ENCODE data around the gene PWWP2B.

Gene PWWP2B

GRCh38 chr10:132421847-132422751 lies 25.1 kb downstream of the PWWP2B start:
- DNase-seq (ENCODE audit: low read depth) = no peak
- H3K4me3 ChIP-seq (ENCODE audit: control insufficient read depth, low read depth, low read length) = no peak overlapping the region
- TF ChIP-seq, protein P1, sequence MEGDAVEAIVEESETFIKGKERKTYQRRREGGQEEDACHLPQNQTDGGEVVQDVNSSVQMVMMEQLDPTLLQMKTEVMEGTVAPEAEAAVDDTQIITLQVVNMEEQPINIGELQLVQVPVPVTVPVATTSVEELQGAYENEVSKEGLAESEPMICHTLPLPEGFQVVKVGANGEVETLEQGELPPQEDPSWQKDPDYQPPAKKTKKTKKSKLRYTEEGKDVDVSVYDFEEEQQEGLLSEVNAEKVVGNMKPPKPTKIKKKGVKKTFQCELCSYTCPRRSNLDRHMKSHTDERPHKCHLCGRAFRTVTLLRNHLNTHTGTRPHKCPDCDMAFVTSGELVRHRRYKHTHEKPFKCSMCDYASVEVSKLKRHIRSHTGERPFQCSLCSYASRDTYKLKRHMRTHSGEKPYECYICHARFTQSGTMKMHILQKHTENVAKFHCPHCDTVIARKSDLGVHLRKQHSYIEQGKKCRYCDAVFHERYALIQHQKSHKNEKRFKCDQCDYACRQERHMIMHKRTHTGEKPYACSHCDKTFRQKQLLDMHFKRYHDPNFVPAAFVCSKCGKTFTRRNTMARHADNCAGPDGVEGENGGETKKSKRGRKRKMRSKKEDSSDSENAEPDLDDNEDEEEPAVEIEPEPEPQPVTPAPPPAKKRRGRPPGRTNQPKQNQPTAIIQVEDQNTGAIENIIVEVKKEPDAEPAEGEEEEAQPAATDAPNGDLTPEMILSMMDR (IDR thresholded peaks at IDR 0.05; ENCODE audit: control insufficient read depth, insufficient read depth, low read depth, low read length, missing control alignments) = no peak

DNA sequence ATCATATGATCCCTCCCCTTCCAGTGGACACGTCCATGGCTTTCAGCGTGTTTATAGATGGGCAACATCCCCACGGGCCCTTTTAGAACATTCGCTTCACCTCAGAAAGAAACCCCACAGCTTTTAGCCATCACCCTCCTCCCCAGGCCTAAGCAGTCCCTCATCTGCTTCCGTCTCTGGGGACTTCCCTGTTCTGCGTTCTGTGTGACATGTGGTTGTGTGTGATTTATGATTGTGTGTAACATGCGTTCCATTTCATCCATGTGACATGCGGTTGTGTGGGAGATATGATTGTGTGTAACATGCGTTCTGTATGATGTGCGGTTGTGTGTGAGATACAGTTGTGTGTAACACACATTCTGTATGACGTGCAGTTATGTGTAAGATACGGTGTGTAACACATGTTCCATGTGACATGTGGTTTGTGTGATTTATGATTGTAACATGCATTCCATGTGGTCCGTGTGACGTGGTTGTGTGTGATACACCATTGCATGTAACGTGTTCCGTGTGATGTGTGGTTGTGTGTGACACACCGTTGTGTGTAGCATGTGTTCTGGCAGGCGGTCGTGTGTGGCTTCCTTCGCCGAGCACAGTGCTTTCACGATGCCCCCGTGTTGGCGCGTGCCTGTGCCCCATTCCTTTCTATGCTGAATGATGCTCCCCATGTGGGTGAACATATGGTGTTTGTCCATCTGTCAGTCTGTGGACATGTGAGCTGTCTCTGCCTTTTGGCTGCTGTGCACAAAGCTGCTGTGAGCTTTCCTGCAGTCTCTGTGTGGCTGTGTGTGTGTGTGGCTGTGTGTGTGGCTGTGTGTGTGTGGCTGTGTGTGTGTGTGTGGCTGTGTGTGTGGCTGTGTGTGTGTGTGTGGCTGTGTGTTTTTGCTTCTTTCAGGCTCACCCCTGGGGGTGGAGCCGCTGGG lies 26.2 kb downstream of the PWWP2B start:
- DNase-seq (ENCODE audit: low read depth) = no peak
- TF ChIP-seq, protein P1 (IDR thresholded peaks at IDR 0.05; ENCODE audit: control insufficient read depth, insufficient read depth, low read depth, low read length, missing control alignments) = no peak
- no peak overlapping the region for H3K4me3 ChIP-seq (ENCODE audit: control insufficient read depth, low read depth, low read length)

DNA sequence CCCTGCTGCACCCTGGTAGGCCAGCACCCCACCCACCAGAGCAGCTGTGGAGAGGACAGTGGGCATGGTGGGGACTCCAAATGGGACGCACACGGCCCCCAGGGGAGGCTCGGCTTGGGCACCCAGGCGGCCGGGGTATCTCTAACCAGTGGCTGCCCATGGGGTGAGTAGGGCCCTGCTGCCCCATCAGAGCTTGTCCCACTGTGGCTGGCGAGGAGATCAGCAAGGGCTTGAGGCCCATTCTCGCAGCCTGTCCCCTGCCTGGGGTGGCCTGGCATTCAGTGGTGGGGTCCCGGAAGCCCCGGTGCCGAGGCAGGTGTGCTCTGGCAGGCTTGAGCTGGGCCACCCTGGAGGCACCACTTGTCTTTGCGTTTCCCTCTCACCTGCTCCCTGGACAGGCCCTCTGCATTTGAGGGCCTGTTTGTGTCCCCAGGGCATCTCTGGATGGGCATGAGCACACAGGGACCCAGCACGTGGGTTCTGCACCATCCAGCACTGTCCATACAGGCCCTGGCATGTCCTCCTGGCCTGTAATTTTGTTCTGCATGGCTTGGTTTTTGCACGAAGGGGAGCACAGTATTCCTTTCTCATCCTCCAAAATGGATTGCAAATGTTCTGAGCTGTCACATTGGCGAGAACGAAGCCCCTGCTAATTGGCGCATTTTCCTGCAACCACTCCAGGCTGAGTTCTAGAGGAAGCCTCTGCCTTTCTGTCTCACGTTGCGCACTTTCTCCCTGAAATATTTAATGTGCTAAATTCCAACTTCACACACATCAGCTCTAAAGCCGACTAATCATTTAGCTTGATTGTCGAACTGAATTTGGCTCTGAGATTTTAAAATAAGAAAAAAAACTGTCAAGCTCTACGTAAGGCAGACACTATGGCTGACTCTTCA lies 27.2 kb downstream of the PWWP2B start:
- DNase-seq (ENCODE audit: low read depth) = no peak
- TF ChIP-seq, protein P1 (IDR thresholded peaks at IDR 0.05; ENCODE audit: control insufficient read depth, insufficient read depth, low read depth, low read length, missing control alignments) = no peak
- no peak overlapping the region for H3K4me3 ChIP-seq (ENCODE audit: control insufficient read depth, low read depth, low read length)

DNA sequence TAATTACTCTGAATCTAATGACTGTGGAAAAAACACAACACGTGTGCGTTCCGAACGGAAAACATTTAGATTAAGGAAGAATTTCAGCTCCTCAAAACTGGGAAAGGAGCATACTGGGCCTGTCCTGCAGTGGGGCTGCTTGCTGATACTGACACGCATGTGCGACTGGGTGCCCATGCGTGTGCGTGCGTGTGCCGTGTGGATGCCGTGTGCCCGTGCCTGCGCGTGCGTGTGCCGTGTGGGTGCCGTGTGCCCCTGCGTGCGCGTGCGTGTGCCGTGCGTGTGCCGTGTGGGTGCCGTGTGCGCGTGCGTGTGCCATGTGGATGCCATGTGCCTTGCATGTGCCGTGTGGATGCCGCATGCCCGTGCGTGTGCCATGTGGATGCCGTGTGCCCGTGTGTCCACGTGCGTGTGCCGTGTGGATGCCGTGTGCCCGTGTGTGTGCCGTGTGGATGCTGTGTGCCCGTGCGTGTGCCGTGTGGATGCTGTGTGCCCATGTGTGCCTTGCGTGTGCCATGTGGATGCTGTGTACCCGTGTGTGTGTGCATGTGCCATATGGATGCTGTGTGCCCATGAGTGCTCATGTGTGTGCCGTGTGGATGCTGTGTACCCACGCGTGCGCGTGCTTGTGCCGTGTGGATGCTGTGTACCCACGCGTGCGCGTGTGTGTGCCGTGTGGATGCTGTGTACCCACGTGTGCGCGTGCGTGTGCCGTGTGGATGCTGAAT lies 28.2 kb downstream of the PWWP2B start:
- H3K4me3 ChIP-seq (ENCODE audit: control insufficient read depth, low read depth, low read length) = no peak overlapping the region
- no peak for DNase-seq (ENCODE audit: low read depth)
- TF ChIP-seq, protein P1 (IDR thresholded peaks at IDR 0.05; ENCODE audit: control insufficient read depth, insufficient read depth, low read depth, low read length, missing control alignments) = no peak

- DNase-seq (ENCODE audit: low read depth) = no peak
- TF ChIP-seq, protein P1 (IDR thresholded peaks at IDR 0.05; ENCODE audit: control insufficient read depth, insufficient read depth, low read depth, low read length, missing control alignments) = no peak
- H3K4me3 ChIP-seq (ENCODE audit: control insufficient read depth, low read depth, low read length) = no peak overlapping the region
These were observed 28.8 kb downstream of the PWWP2B start for GRCh38 chr10:132425757-132426155.
